ENCODE data around the gene TOMM70.
"Not testable (repeated sequence)": the region's sequence is repeated elsewhere in the genome, so short reads cannot be mapped to it uniquely, and the experiment has no call there.

The TOMM70 gene

GRCh38 chr3:100400780-100401673 is at the start of gene TOMM70, which contains the start of gene LNP1:
Gene TOMM70 (minus strand): TSS chr3:100401089. CDS start chr3:100400949, 140 bp downstream.
Gene LNP1 (plus strand): TSS chr3:100401539. CDS start chr3:100429730, 28,191 bp downstream.
- peak; percentile 97 for DNase-seq

GRCh38 chr3:100449214-100449613 is 48.3 kb upstream of the TOMM70 start:
- DNase-seq: no peak

DNA sequence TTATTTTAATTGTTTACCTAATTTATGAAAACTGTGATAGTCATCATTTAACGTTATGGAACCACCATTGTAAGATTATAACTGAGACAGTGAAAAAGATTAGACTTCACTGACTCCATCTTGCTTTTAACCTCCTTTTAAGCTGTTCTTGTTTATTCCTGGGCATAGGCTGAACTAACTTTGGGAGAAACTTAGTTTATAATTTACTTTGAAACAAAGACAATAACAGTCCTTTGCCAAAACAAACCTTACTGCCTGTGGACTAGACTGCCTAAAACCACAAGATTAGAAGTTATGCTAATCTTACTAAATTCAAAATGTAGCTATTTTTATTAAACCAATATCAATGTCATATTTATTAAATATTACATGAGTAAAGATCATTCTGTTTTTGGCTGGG is 47.2 kb upstream of the TOMM70 start:
- no peak for DNase-seq

DNA sequence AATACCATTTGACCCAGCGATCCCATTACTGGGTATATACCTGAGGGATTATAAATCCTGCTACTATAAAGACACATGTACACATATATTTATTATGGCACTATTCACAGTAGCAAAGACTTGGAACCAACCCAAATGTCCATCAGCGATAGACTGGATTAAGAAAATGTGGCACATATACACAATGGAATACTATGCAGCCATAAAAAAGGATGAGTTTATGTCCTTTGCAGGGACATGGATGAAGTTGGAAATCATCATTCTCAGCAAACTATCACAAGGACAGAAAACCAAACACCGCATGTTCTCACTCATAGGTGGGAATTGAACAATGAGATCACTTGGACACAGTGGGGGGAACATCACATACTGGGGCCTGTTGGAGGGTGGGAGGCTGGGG is 46.2 kb upstream of the TOMM70 start:
- not testable (repeated sequence) for DNase-seq

DNA sequence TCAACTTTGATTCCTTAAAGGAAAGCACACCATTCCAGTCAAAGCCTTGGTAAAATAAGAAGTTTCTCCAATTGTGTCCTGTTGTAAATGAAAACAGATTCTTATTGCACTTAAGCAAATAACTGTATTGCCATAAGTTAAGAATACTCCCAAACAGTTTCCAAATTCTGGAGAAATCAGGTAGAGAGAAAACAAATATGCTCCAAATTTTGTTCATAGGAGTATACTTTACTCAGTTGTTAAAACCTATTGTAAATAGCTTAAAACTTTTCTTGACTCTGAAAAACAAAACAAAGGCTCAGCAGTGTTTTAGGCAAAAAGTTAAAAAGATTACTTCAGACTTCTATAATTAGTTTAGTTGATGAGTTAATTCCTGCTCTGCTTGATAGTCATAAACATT is 42.8 kb upstream of the TOMM70 start:
- DNase-seq: no peak

DNA sequence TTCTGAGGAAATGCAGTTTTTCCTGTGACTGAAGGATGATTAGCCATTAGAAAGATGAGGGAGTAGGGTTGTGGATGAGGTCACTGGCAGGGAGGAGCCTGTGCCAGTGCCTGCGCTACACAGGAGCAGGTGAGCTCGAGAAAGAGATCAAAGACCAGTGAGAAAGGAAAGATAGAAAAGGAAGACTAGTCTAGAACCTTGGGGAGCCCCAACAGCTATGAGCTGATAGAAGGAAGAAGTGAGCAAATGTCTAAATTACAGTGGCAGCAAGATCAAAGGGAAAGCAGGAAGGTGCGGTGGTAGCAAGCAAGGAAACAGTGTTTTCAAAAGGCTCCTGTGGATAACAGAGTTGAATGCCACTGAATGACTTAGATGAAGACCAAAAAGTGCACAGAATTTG is 40.0 kb upstream of the TOMM70 start:
- DNase-seq: no peak

DNA sequence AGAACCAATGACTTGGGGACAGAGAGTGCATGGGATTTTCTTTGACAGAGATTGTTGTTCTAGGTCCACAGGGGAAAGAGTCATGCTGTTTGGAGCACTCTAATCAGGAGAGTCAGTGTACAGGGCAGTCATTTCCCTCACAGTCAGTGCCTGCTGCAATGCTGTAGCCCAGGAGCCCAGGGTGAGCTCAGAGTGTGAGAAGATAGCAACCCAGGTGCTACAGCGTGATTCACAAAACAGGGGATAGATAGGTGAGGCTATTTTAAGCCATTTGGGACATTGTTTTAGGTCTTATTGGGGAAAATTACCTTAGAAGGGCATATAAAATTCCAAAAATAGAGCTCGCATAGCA is 37.7 kb upstream of the TOMM70 start:
- DNase-seq: no peak

DNA sequence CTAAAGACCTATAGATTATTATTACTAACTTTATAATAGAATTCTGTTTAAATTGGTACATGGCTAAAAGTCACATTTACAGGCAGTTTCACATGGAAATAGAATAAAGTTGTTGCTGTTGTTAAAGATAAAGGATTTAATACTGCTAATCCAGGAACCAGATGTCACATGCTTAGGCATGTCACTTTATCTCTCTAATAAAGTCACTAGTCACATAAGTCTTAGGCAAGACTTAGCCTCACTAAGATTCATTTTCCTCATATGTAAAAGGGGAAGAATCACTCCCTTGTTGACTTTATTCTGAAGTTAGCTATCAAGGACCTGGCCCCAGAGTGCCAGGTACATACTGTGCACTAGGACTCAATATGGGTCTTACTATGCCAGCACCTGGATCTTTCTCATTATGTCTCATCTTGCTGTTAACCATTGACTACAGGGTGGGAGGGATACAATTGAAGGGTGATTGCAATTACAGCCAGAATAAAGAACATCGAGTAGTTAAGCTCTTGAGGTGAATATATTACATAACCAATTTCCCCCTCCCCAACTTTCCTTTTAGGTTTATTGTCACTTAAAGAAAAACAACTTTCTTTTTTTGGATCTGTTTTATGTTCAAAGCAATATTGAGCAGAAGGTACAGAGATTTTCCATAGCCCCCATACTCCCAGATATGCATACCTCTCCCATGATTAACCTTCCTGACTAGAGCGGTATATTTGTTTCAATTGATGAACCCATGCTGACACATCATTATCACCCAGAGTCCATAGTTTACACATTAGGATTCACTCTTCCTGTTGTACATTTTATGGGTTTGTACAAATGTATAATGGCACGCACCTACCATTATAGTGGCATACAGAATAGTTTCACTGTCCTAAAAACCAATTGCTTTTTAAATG is 37.1 kb upstream of the TOMM70 start:
- DNase-seq: no peak

- DNase-seq: no peak
Measured at GRCh38 chr3:100436951-100437350, 36.1 kb upstream of the TOMM70 start.

DNA sequence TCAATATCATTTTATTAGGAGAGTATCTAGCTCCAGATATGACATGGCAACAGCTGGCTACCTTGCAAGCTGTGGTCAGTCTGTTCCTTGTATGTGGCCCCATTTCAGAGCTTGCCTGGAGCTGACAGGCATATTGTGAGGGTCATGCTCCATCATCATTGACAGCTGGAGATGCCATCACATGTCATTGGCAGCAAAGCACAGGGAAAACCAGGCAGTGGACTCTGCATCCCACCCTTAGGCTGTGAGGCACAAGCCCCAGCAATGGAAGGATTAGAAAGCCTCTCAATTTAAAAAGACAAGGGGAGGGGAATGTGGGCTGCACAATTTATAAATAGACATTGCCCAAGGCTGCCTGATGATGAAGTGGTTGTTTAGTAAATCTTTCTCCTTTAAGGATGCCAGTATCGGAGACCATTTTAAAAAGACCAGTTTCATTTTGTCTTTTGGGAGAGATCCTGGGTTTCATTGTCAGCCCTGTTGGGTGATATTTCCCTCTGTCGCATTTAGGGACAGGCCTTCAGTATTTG is 28.4 kb upstream of the TOMM70 start:
- no peak for DNase-seq

DNA sequence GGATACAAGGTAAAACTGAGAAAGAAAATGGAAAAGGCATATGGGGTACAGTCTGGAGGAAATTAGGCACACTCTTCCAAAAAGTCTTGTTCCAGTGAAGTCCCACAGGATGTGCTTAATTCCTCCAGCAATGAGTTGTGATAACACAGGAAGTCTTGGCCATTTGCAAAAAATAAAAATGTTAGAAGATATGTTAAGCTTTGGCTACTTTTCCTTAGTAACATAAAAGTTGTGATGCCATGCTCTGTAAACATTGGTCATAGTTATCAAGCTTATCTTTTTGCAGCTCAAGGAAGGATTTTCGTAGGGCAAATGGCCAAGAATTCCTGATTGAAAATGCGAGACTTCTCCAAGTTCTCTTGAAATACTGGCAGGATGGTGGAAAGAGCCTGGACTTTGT is 26.8 kb upstream of the TOMM70 start:
- DNase-seq: no peak

- no peak for DNase-seq
Measured at GRCh38 chr3:100426067-100426682, 25.3 kb upstream of the TOMM70 start.

DNA sequence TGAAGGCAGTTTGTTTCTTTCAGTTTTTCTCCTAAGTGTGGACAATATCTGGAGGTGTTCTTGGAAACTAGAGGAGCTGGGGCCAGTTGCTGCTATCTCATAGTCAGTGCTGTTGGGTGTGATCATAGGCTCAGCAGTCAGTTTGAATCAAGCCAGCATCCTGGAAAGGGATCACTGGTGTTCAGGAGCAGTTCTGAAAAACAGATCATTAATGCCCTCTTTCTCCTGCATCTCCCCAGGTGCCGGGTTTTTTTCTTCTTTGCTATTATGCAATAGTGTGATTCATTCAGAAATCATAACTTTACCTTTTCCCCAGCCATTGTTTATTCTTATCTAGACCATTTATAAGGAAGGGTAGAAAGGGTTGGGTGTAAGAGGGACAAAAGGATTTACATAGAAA is 24.4 kb upstream of the TOMM70 start:
- DNase-seq: no peak

- no peak for DNase-seq
Measured at GRCh38 chr3:100424261-100424660, 23.4 kb upstream of the TOMM70 start.

- no peak for DNase-seq
Measured at GRCh38 chr3:100423611-100424010, 22.7 kb upstream of the TOMM70 start.

GRCh38 chr3:100420885-100421284 is 20.0 kb upstream of the TOMM70 start:
- no peak for DNase-seq

- DNase-seq: no peak
Measured at GRCh38 chr3:100419406-100419805, 18.5 kb upstream of the TOMM70 start.

- no peak for DNase-seq
Measured at GRCh38 chr3:100416863-100417262, 16.0 kb upstream of the TOMM70 start.

- DNase-seq: no peak
Measured at GRCh38 chr3:100416176-100416575, 15.3 kb upstream of the TOMM70 start.

GRCh38 chr3:100413613-100414012 is 12.7 kb upstream of the TOMM70 start:
- DNase-seq: no peak

GRCh38 chr3:100412912-100413590 is 12.2 kb upstream of the TOMM70 start:
- DNase-seq: peak; percentile 87

Data from SHP77 treated with DMSO at 0.1 percent for 48 hours (cell line).